Activated gamma-delta T cell treated with anti-CD3 and anti-CD28 coated beads, Interleukin-2, amount 50 U/mL, for 16 hours (primary cell): Measurements from ENCODE around the gene KRT75.

Experiments
- DNase-seq: peaks from one replicate; pipeline ENCODE4 v3.0.0-alpha.2; 2020; ENCODE audit warnings: low read depth

The KRT75 gene

DNA sequence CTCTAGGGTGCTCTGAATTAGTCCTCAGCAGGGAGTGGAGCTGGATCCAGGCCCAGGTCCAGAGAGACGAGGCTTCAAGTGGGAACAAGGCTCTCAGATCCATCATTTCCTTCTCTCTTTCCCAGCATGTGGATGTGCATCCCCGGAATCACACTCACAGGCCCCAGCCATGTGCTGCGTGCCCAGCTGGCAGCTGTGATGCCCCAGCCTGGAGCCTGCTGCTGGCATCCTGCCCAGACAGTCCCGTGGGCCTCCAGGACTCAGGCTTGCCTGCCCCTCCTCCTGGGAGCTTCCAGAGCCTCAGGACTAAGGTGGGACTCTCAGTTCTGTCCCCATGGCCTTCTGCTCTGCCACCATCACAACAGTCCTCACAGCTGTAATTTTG, 42.6 kb downstream of the KRT75 start:
- DNase-seq = no peak

DNA sequence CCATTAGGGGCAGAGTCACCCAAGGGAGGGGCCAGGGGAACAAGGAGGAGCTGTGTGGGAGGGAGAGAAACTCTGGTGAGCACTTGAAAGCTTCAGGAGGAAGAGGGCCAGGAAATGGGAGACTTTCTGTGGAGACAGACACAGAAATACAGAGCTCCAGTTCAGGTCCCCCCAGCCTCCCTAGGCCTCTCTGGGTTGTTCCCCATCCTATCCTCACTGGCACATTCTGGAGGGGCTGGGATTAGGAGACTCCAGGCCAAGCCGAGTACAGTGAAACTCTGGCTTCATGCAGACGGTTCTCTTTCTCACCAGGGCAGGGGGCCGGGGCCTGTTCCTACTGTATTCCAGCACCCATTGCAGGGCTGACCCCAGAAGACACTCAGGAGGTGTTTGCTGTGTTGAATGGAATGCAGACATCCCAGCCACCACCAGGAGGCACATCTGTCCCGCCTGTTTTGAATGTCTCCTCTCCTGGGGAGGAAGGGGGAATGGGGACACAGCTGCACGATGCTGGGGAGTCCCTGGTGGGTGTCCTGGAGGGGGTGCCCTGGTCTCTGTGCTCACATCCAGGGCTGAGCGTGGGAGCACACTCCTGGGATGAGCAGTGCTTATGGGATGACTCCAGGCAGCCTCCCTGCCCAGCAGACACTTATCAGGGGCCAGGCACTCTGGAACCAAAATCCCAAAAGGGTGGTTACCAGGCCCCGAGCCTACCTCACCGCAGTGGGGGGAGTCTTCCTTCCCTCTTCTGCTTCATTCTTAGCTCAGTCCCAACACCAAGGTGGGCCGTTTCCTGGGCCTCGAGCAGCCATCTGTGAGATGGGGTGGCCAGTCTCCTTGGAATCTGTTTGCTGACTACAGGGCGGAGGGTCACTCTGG, 43.2 kb downstream of the KRT75 start:
- DNase-seq = no peak

DNA sequence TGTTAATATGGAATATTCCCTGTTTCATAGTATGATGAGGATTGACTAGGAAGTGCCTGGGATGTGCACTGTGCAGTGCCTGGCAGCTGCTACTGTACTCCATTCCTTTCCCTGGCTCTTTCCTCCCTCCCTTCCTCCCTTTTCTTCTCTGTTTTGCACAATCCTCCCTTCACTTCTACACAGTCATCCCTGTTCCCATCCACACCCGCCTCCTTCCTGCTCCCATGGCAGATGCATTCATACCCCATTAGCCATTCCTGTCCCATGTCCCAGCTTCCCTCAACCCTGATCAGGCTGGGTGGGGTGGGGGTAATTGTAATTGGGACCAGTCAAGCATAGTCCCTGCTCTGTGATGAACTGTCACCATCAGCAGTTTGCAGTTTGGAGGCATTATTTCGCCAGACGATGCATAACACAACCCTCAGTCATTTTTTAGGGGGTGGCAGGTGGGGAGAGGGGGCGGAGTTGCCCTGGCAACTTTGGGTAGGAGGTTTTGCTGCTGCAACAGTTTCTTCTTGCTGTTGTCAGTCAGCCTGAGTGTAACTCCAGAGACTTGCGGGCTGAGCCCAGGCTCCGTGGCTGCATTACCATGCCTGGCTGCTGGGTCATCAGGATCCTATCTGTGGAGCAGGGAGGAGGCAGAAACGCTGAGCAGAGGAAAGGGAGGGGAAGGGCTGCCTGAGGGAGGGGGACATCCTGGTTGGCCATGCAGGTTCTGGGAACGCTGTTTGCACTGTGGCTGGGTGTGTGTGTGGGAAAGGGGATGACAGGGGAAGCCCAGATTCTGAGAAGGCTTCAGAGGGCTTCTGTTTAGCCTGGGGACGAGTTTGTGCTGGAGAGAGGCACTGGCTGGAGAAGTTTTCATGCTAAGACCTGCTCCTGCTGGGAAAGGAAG, 44.6 kb downstream of the KRT75 start:
- DNase-seq = no peak

DNA sequence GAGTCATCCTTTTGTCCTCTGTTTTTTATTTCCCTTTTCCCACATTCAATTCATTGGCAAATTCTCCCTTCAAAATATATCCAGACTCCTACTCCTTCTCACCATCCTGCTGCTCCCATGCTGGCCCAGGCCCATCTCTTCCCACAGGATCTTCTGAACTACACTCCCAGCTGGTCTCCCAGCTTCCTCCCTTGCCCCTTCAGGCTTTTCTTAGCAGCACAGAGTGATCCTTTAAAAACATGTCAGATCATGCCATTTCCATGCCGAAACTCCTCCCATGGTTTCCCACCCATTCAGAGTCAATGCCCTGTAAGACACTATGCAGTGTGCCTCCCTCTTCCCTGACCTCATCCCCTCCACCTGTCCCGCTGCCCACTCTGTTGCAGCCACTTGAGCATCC, 46.3 kb downstream of the KRT75 start:
- no peak for DNase-seq

DNA sequence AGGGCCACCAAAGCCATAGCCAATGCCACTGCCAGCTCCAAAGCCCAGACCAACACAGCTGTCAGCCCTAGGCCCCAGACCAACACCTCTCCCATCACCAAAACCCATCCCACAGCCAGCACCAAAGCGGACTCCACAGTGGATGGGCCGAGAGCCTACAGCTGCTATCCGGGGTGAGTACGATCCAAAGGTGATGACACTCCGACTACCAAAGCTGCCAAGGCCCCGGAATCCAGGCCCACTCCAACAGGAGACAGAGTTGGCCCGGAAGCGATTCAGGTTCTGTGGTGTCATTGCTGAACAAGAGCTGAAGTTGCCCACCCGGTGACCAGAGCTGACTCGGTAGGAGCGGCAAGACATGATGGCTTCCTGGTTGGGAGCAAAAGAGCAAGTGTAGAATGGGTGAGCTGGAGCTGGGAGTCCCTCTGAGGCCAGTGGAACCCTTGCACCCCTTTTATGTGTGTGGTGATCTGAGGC, 48.9 kb downstream of the KRT75 start, which contains the start of gene KRT84:
TSS of gene KRT84 (minus strand) at position 427 of the 477 bp plus-strand sequence. CDS start at position 360, 67 bp downstream.
- no peak for DNase-seq

DNA sequence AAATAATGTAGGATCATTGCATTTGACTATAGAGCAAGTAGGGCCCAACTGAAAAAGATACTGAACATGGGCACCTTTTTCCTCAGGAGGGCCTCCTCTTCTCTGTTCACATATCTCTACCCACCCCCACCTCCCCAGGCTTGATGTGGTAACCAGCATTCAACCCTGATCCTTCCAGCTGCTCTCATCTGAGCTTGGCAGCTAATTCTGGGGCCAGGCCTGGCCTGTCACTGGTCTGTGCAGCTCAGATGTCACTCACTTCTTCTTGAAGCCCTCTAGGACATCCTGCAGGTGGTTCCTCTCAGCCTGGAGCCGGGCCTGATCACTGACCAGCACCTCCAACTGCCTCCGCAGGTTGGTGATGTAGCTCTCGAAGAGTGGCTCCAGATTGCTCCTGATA, 50.8 kb downstream of the KRT75 start:
- no peak for DNase-seq

DNA sequence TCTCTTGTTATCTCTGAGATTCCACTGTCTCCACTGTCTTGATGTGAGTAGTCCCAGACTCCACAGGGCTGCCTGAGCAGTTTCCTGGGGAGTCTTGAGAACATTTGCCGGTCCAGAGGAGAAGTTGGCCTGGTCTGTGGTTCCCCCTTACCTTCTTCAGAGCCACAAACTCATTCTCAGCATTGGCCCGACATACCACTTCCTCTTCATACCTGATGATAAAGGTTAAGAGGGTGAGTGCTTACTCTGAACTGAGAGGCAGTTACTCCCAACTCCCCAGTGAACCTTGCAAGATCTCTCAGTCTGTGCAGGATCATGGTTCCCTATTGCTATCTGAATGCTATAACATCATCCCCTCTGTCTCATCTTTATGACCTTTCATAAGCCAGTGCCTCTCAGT, 51.3 kb downstream of the KRT75 start:
- DNase-seq = no peak

DNA sequence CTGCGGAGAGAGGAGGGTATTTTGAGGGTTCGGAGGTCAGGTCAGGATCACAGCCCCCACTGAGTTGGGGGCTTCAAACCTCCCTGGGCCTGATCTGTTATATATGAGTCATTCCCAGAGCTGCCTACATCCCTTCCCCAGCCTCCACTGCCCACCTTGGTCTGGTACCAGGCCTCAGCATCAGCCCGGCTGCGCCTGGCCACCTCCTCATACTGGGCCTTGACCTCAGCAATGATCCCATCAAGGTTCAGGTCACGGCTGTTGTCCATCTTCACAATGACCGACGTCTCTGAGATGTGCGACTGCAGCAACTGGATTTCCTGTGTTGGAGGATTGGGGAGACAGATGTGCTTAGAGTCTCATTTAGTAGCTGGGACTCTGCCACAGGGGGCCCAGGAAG, 53.0 kb downstream of the KRT75 start:
- no peak for DNase-seq

DNA sequence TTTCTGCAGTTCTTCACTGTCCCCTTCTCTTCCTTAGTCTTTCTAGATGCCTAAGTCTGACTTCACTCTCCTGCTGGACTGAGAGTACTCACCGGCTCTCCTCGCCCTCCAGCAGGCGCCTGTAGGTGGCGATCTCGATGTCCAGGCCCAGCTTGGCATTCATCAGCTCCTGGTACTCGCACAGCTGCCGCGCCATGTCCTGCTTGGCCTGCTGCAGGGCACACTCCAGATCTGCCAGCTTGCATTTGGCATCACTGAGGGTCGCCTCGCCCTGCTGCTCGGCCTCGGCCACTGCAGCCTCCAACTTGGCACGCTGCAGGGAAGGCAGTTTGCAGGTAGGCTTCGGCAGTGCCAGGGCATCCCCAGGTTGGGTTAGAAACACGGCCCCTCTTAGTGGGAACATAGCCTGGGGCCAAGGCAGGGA, 53.9 kb downstream of the KRT75 start:
- no peak for DNase-seq

DNA sequence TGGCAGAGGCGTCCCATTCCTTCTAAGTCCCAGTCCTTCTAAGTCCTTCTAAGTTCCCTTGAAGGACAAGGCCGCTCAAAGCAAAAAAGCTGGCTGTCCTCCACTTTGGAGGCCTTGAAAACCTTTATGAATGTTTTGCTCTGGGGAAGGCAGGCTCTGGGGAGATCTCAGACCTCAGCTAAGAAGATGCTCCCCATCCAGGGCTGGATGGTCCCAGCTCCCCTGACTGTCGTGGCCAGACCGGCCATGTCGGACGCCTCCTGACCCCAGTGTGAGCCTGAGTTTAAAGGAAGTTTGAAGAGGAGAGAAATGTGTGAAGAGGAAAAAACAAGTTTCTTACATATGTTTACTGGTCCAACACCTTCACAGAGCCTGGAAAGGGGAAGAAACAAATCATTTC, 54.6 kb downstream of the KRT75 start:
- no peak for DNase-seq

DNA sequence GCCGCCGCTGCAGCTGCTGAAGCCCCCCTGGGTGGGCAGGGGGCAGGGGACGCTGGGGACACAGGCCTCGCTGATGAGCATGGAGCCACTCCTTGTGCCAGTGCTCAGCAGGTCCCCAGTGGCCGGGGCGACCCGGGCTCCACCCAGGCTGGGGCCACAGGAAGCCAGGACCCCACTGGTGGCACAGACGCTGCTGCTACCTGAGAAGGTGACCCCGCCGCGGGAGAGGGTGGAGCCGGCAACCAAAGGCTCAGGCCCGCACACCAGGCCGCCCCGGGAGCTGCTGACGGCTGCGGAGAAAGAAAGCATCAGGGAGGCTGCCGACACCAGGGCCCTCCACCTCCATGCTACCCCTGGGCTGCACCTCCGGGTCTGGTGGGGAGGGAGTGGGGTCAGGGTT, 56.1 kb downstream of the KRT75 start:
- DNase-seq = no peak

DNA sequence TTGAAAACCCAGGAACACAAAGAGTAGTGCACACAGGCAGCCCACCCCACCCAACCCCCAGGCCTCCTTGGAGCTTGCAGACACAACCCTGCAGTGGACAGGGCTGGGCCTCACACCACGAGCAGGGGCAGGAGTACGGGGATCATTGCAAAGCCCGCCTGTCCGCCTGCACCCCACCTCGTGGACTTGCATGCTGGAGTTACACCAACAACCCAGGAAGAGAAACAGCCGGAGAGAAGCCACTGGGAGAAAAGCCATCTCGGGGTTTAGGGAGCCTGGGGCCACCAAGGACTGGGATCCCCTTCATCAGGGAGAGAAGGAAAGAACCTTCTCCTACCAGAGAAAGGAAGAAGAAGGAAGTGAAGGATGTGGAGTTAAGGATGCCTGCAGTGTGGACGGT, 56.9 kb downstream of the KRT75 start:
- no peak for DNase-seq
